Middle frontal gyrus (tissue), 1 donor: ENCODE measurements around the gene NPR2.

Experiments used
- DNase-seq: peaks from one replicate; pipeline ENCODE4 v3.0.0-alpha.2; 2015; ENCODE audit warnings: low spot score; ENCODE audit errors: extremely low spot score

The NPR2 gene

DNA sequence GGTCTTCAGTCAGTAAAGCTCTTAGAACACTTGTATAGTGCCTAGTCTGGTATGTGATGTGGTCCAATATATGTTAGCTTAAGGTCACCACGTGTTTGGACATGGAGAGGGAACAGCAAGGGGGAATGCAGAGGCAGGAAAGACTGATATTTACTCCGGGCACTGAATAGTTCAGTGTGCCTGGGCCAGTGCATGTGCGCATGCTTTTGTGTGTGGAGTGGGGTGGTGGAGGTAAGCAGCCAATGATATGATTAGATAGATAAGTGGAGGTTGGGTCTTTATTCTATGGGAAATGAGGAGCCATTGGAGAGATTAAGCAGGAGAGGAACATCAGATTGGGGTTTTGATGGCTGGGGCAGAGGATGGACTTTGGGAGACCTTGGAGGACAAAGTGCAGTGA lies 64.8 kb downstream of the NPR2 start:
- no peak for DNase-seq

DNA sequence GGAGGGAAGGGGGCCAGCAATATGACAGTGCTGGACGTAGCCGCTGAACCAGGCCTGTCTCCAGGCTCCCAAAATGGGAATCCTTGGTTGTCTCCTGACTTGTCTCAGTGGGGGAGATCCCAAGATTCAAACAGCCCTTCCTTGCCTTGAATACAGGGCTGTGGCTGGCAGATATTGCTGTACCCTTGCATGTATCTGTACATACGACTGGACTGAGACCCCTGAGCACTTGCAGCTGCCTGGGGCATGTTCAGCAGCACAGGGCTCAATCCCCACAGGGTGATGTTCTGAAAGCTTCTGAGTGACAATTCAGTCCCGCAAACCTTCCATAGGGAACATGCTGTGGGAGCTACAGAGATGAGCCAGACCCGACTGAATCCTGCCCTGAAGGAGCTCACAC lies 65.5 kb downstream of the NPR2 start:
- no peak for DNase-seq

DNA sequence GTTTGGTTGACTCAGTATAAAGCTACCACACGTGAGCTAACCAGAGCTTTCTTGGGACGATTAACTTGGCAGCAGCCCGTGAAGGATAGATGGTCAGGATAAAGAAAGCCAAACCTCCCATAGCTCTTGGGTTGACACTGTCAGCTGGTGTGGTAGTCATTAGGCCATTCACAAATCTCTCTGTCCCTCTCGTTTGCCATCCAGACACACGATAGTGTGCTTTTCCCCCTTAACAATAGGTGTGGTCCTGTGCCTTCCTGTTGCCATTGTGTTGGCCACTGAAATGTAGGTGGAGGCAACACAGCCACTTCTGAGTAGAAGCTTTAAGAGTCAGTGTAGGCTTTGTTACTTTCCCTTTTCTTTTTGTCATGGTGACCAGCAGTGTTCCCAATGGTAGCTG lies 67.1 kb downstream of the NPR2 start:
- DNase-seq, result no peak
